Activated gamma-delta T cell treated with Interleukin-2 at 50 U/mL for 16 hours (primary cell): ENCODE results near the gene ZNF226.
"Not testable (repeated sequence)": the region's sequence is repeated elsewhere in the genome, so short reads cannot be mapped to it uniquely, and the experiment has no call there.

Experiments
- DNase-seq: peaks from one replicate; pipeline ENCODE4 v3.0.0-alpha.2; 2020

ZNF226 gene

DNA sequence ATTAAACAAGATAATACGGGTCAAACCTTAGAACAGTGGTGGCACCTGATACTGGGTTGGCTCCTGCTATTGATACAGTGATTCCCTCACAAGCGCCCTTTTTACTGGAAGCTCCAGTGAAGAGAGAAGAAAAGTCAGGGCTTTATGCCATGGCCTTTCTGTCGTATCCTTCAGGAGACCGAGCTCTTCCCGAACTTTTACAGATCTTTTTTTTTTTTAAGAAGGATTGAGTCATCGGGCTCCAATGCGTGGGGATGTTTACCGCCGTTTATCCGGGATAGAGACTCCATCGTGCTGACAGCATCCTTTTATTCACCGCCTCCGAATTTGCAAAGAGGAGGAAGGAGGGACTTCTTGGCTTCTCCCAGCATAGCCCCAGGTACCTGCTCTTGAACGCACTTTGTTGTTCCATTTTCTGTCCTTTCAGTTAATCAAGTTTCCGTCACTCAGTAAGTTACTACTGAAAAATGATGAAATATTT lies 48.0 kb downstream of the ZNF226 start:
- no peak for DNase-seq

DNA sequence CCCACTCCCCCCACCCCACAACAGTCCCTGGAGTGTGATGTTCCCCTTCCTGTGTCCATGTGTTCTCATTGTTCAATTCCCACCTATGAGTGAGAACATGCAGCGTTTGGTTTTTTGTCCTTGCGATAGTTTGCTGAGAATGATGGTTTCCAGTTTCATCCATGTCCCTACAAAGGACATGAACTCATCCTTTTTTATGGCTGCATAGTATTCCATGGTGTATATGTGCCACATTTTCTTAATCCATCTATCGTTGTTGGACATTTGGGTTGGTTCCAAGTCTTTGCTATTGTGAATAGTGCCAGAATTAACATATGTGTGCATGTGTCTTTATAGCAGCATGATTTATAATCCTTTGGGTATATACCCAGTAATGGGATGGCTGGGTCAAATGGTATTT lies 55.0 kb downstream of the ZNF226 start:
- not testable (repeated sequence) for DNase-seq

DNA sequence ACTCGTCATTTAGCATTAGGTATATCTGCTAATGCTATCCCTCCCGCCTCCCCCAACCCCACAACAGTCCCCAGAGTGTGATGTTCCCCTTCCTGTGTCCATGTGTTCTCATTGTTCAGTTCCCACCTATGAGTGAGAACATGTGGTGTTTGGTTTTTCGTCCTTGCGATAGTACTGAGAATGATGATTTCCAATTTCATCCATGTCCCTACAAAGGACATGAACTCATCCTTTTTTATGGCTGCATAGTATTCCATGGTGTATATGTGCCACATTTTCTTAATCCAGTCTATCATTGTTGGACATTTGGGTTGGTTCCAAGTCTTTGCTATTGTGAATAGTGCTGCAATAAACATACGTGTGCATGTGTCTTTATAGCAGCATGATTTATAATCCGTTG lies 55.9 kb downstream of the ZNF226 start:
- not testable (repeated sequence) for DNase-seq

DNA sequence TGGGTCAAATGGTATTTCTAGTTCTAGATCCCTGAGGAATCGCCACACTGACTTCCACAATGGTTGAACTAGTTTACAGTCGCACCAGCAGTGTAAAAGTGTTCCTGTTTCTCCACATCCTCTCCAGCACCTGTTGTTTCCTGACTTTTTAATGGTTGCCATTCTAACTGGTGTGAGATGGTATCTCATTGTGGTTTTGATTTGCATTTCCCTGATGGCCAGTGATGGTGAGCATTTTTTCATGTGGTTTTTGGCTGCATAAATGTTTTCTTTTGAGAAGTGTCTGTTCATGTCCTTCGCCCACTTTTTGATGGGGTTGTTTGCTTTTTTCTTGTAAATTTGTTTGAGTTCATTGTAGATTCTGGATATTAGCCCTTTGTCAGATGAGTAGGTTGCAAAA lies 56.4 kb downstream of the ZNF226 start:
- DNase-seq = not testable (repeated sequence)
